GM19468 (cell line): ENCODE results near the gene ACRBP.
"Not testable (repeated sequence)": the region's sequence is repeated elsewhere in the genome, so short reads cannot be mapped to it uniquely, and the experiment has no call there.

Experiments
- ATAC-seq: cut with Tn5 transposase; IDR thresholded peaks from one replicate; pipeline ENCODE4 v1.9.1; 2021; ENCODE audit warnings: mild to moderate bottlenecking, moderate library complexity, moderate number of reproducible peaks; ENCODE audit not compliant: unreplicated experiment; ENCODE audit errors: extremely low read depth

ACRBP gene

GRCh38 chr12:6620137-6620884, 26.9 kb downstream of the ACRBP start:
- no peak for ATAC-seq

- ATAC-seq: no peak
Observed at GRCh38 chr12:6618483-6619225, 28.6 kb downstream of the ACRBP start.

GRCh38 chr12:6615802-6616201, 31.4 kb downstream of the ACRBP start:
- ATAC-seq: no peak

GRCh38 chr12:6614513-6615172, 32.6 kb downstream of the ACRBP start:
- ATAC-seq: no peak

GRCh38 chr12:6613776-6614512, 33.3 kb downstream of the ACRBP start:
- ATAC-seq: no peak

GRCh38 chr12:6613015-6613775, 34.0 kb downstream of the ACRBP start:
- no peak for ATAC-seq

- ATAC-seq: no peak
Observed at GRCh38 chr12:6612652-6613014, 34.6 kb downstream of the ACRBP start.

- ATAC-seq: no peak
Observed at GRCh38 chr12:6612247-6612646, 35.0 kb downstream of the ACRBP start.

GRCh38 chr12:6608592-6609281, 38.5 kb downstream of the ACRBP start:
- no peak for ATAC-seq

- no peak for ATAC-seq
Observed at GRCh38 chr12:6607751-6608591, 39.3 kb downstream of the ACRBP start.

GRCh38 chr12:6606331-6607131, 40.7 kb downstream of the ACRBP start:
- ATAC-seq: no peak

GRCh38 chr12:6605421-6606330, 41.6 kb downstream of the ACRBP start:
- ATAC-seq: no peak

- ATAC-seq: no peak
Observed at GRCh38 chr12:6604259-6605029, 42.8 kb downstream of the ACRBP start.

- ATAC-seq: no peak
Observed at GRCh38 chr12:6603095-6603567, 44.1 kb downstream of the ACRBP start.

- ATAC-seq: no peak
Observed at GRCh38 chr12:6602526-6602925, 44.7 kb downstream of the ACRBP start.

- not testable (repeated sequence) for ATAC-seq
Observed at GRCh38 chr12:6595673-6596072, 51.6 kb downstream of the ACRBP start.
